ENCODE measurements around the gene GSDME.

- TF ChIP-seq KLF16 (tag by site-specific recombination; IDR thresholded peaks at IDR 0.05) = no peak
- TF ChIP-seq CTCF (tag by site-specific recombination; IDR thresholded peaks at IDR 0.05) = no peak
- no peak for TF ChIP-seq ZNF423 (tag by site-specific recombination; IDR thresholded peaks at IDR 0.05)
- TF ChIP-seq ZNF473 (tag by site-specific recombination; IDR thresholded peaks at IDR 0.05) = no peak
- no peak for TF ChIP-seq KLF17 (tag by site-specific recombination; IDR thresholded peaks at IDR 0.05)
- no peak for TF ChIP-seq ELK4 (IDR thresholded peaks at IDR 0.05; ENCODE audit: borderline replicate concordance, low read depth, low read length)
- TF ChIP-seq ZNF510 (tag by site-specific recombination; IDR thresholded peaks at IDR 0.05; ENCODE audit: insufficient replicate concordance) = no peak
- TF ChIP-seq ZNF302 (tag by site-specific recombination; IDR thresholded peaks at IDR 0.05; ENCODE audit: low read depth) = no peak
- no peak for TF ChIP-seq ZNF701 (tag by site-specific recombination; IDR thresholded peaks at IDR 0.05)
- TF ChIP-seq ZNF660 (tag by site-specific recombination; IDR thresholded peaks at IDR 0.05) = no peak
These were observed 20.0 kb downstream of the GSDME start for GRCh38 chr7:24737281-24737680.

All from HEK293 (cell line).